GM21825 (cell line): ENCODE results near the gene TEFM.
"Not testable (repeated sequence)": the region's sequence is repeated elsewhere in the genome, so short reads cannot be mapped to it uniquely, and the experiment has no call there.

ENCODE experiments used
- ATAC-seq: cut with Tn5 transposase; IDR thresholded peaks from one replicate; pipeline ENCODE4 v1.9.1; 2021; ENCODE audit warnings: mild to moderate bottlenecking, moderate library complexity; ENCODE audit not compliant: unreplicated experiment

The TEFM gene

DNA sequence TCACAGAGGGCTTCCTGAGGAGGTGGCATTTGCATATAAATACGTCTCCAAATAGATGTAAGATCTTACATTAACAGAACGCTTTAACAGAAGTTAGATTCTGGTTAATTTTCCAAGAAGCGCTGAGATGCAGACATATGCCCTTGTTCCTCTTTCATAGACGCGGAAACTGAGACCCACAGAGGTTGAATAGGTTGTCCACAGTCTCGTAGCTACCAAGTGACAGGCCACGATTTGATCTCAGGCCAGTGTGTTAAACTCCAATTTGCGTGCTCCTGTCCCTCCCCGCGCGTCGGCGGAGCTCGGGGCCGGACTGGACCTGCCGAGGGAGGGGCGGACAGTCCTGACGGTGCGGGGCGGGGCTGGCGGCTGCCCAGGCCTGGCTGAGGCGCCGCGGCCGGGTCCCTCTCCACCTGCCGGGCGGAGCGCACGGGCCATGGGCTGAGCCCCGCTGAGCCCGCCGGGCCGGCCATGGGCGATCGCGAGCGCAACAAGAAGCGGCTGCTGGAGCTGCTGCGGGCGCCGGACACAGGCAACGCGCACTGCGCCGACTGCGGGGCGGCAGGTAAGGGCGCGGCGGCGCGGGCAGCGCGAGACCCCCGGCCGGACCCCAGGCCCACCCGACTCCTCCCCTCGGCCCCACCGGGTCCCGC is 15.6 kb upstream of the TEFM start, which contains the start of gene ADAP2:
Gene ADAP2 (plus strand): TSS at position 402 of the 653 bp plus-strand sequence. CDS start 70 bp downstream, at position 472.
- ATAC-seq, result no peak

- ATAC-seq, result no peak
Measured at GRCh38 chr17:30920683-30921543, 14.9 kb upstream of the TEFM start.

GRCh38 chr17:30920282-30920681 is 14.2 kb upstream of the TEFM start:
- no peak for ATAC-seq

- no peak for ATAC-seq
Measured at GRCh38 chr17:30917050-30917449, 11.0 kb upstream of the TEFM start.

- ATAC-seq, result no peak
Measured at GRCh38 chr17:30915833-30916611, 10.0 kb upstream of the TEFM start.

- ATAC-seq, result no peak
Measured at GRCh38 chr17:30913955-30914354, 7.9 kb upstream of the TEFM start.

- not testable (repeated sequence) for ATAC-seq
Measured at GRCh38 chr17:30910151-30910550, 4.1 kb upstream of the TEFM start.

DNA sequence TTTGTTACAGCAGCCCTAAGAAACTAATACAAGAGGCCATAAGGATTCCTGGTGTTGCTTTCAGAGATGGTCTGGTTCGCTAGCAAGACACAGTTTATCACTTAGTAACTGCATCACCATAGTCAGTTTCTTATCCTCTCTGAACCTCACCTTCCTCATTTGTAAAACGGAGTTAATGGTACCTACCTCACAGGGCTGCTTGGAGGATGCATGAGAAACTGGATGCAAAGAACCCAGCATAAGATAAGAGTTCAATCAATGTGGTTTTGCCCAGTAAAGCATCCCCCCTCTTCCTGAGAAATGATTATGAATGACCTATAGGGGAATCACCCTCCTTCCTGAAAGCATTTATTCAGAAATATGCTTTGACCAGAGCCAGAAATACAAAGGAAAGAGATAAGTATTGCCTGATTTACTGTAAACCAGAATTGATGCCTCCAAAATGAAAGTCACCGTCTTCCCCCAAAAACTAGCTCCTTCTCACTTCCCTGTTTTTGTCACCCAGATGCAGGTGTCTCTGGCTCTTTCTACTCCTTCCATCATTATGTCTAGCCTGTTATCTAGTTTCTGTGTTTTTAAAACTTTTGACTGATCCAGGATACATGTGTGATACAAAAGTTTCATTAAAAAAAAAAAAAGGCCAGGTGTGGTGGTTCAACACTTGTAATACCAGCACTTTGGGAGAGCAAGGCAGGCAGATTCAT is 2.8 kb upstream of the TEFM start:
- ATAC-seq, result no peak

DNA sequence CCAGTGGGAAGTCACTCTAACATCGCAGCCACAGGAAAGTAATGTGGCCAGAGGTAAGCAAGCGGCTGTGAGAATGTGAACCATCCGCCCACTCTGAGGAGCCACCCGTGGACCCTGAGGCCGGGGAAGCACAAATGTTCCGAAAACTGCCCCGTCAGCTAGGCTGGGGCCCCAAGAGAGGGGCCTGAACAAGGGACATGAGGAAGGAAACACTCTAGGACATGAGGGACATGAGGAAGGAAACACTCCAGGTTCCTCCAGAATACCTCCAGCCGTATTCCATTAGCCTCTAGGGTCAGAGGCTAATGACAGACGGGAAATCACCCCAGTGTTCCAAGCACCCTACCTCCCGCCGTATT is 317 bp downstream of the TEFM start:
- ATAC-seq, result peak; percentile 20

- no peak for ATAC-seq
Measured at GRCh38 chr17:30897311-30897710, 8.7 kb downstream of the TEFM start.

DNA sequence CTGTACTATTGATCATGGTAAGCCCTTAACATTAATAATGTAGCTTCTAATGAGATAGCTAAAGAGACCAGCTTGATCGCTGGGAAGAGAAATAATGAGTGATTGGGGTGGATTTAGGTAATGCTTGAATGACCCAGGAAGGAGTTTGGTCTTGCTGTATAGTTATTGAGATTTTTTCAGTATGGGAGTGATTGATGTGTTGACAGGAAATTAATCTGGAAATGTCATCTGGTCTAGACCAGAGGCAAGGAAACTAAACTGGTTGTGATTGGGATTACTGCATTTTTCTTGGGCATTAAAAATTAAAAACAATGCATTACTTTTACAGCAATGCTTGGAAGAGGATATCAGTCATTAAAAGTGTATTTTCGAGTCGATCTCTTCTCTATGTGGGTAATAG is 11.8 kb downstream of the TEFM start:
- no peak for ATAC-seq

GRCh38 chr17:30886187-30886586 is 19.9 kb downstream of the TEFM start:
- no peak for ATAC-seq

- ATAC-seq, result no peak
Measured at GRCh38 chr17:30869005-30869404, 37.0 kb downstream of the TEFM start.

DNA sequence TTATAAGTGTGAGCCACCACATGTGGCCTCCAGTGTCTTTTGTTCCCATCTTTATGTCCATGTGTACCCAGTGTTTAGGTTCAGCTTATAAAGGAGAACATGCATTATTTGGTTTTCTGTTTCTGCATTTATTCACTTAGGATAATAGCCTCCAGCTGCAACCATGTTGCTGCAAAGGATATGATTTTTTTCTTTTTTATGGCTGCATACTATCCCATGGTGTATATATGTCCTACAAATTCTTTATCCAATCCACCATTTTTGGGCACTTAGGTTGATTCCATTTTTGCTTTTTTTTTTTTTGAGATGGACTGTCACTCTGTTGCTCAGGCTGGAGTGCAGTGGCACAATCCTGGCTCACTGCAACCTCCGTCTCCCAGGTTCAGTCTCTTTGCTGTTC is 41.4 kb downstream of the TEFM start:
- no peak for ATAC-seq

- no peak for ATAC-seq
Measured at GRCh38 chr17:30858556-30859250, 47.3 kb downstream of the TEFM start.

- no peak for ATAC-seq
Measured at GRCh38 chr17:30854146-30854545, 51.9 kb downstream of the TEFM start.
